Adrenal gland (tissue), 12 donors: Measurements from ENCODE around the gene ELL. TPM values are rescaled to one million over a fixed set of nuclear protein-coding genes. Genes with fewer than 3 reads are reported as not detected.
A peak's percentile ranks its signal among the peaks of the same experiment; 100 is the strongest.

Source experiments
- DNase-seq, 7 donors: peaks; one replicate each; pipeline ENCODE4 v3.0.0-alpha.2; 2019 to 2020
- H3K27ac ChIP-seq, 5 donors: fragments of 200-600 bp; sonication (generic) in 4 of 5; 1 replicate in 3 of 5; 2 replicates in 2 of 5; pipeline versions ENCODE4 v1.5.1 to v1.8.0; 2016 to 2020; ENCODE audit warnings: mild to moderate bottlenecking in 1 of 5
- H3K27me3 ChIP-seq: fragments of 200-600 bp; 2 replicates; pipeline ENCODE4 v1.8.0; 2021
- H3K36me3 ChIP-seq, 2 donors: fragments of 200-600 bp; replicated peaks in 1 of 2; 1 replicate in 1 of 2; 2 replicates in 1 of 2; pipeline versions ENCODE4 v1.5.1 to v1.8.0; 2018 to 2022
- H3K4me1 ChIP-seq, 2 donors: fragments of 200-600 bp; replicated peaks in 1 of 2; 1 replicate in 1 of 2; 2 replicates in 1 of 2; pipeline versions ENCODE4 v1.5.1 to v1.8.0; 2018 to 2021
- H3K4me3 ChIP-seq, 4 donors: fragments of 200-600 bp; sonication (generic) in 3 of 4; one replicate each; pipeline ENCODE4 v1.5.1; 2016 to 2018
- H3K9me3 ChIP-seq, 3 donors: fragments of 200-600 bp; sonication (generic) in 1 of 3; replicated peaks in 1 of 3; 1 replicate in 2 of 3; 2 replicates in 1 of 3; pipeline versions ENCODE4 v1.5.1 to v1.8.0; 2016 to 2021
- CTCF ChIP-seq, 6 experiments: fragments of 450-650 bp in 4 of 6; fragments of 200-600 bp in 2 of 6; sonication (generic) in 1 of 6; IDR thresholded peaks; 1 replicate in 5 of 6; 2 replicates in 1 of 6; pipeline versions ENCODE4 v1.5.1 to v1.8.0; 2016 to 2021; ENCODE audit warnings: antibody characterized with exemption in 6 of 6, mild to moderate bottlenecking in 2 of 6, moderate library complexity in 1 of 6
- POLR2A ChIP-seq, 2 donors: fragments of 450-650 bp; IDR thresholded peaks; one replicate each; pipeline ENCODE4 v1.6.1; 2017; ENCODE audit warnings: antibody characterized with exemption in 2 of 2, mild to moderate bottlenecking in 2 of 2, moderate library complexity in 1 of 2
- WGBS, 4 donors: extraction: QIAGEN DNeasy Blood & Tissue Kit in 2 of 4; methylation state at CpG; one replicate each; pipeline versions ENCODE4 v1.1.5 to v1.1.7; 2013 to 2017; 5-methylcytosine and 5-hydroxymethylcytosine counted together
- intact Hi-C, 2 donors: fragments of 100-400 bp; cut with DNase I; formaldehyde crosslinking; loops; one replicate each; pipeline versions ENCODE4 v1.14.1 to v1.15.0; 2022 to 2023
- polyA plus RNA-seq, 3 donors: library from polyadenylated mRNA; stranded (reverse); fragments of 200-250 nt in 2 of 3; fragments of 350-450 nt in 1 of 3; fragmentation: Illumina TruSeq in 1 of 3; extraction: RNeasy Lipid Tissue Mini Kit (QIAGEN cat#74804) in 1 of 3; gene quantifications; one replicate each; pipeline ENCODE4 v1.2.3, GENCODE V29; 2013 to 2014
- total RNA-seq, 9 donors: library from RNA; depleted of rRNA in 4 of 9; stranded (reverse); fragments of >200 nt in 4 of 9; fragments of 120-200 nt in 1 of 9; fragmentation: NEBNext Ultra II Directional in 1 of 9; extraction: Animal tissue kit (Norgen Biotek cat#: 25700) in 1 of 9; gene quantifications; one replicate each; pipeline versions ENCODE4 v1.1.0 to v1.2.4, GENCODE V29; 2013 to 2023
- donor health status: healthy with polysubstance abuse.
- donor health status: Bipolar disorder and iron deficiency.
- donor health status: DM: yes; HTN: yes; CAD: no.
- donor health status: DM: no; HTN: no; CAD: no.
- donor health status: DM: no; HTN: no; CAD: no.
- donor health status: DM: yes; HTN: yes; CAD: no.

The ELL gene
- total and polyA plus RNA-seq, 12 donors, result 1.8 to 28.3 (median 13.8) TPM

- DNase-seq, result no peak
- Histone ChIP-seq H3K4me1 (peaks cover 23 to 86% of the 10 kb centered on the region in 2 donors), H3K4me3 (no peak overlapping the region), H3K27me3 (no peaks in the 10 kb centered on the region), H3K36me3 (no peaks in the 10 kb centered on the region), H3K9me3 (no peaks in the 10 kb centered on the region), H3K27ac (peak overlapping the region in 1 of 5 donors; percentile 42)
- intact Hi-C loops, result no loop called here
- TF ChIP-seq POLR2A (IDR thresholded peaks at IDR 0.05), result no peak
- TF ChIP-seq CTCF (IDR thresholded peaks at IDR 0.05), result no peak
- 69 to 84% (median 80%) methylated on average over 4 of the region's 4 CpGs for WGBS, 4 donors
Measured at GRCh38 chr19:18496980-18497256, 25.0 kb downstream of the ELL start.

GRCh38 chr19:18496167-18496979 is 25.5 kb downstream of the ELL start:
- H3K4me1 ChIP-seq, result peaks cover 23 to 85% of the 10 kb centered on the region in 2 donors

GRCh38 chr19:18495204-18495911 is 26.5 kb downstream of the ELL start:
- intact Hi-C loops, result no loop called here
- WGBS, 4 donors, result 87 to 93% (median 92%) methylated on average over 3 to 14 of the region's 14 CpGs

More at GRCh38 chr19:18496167-18496979, 25.5 kb downstream of the ELL start:
- Histone ChIP-seq H3K27ac (peak overlapping the region in 2 of 5 donors; percentile 34 to 42), H3K9me3 (no peaks in the 10 kb centered on the region), H3K4me3 (no peak overlapping the region), H3K27me3 (no peaks in the 10 kb centered on the region), H3K36me3 (no peaks in the 10 kb centered on the region)
- DNase-seq, result no peak
- intact Hi-C loops, result no loop called here
- WGBS, 4 donors, result 66 to 75% (median 73%) methylated on average over 7 to 11 of the region's 11 CpGs
- TF ChIP-seq POLR2A (IDR thresholded peaks at IDR 0.05) (no peak), CTCF (IDR thresholded peaks at IDR 0.05) (no peak)

More at GRCh38 chr19:18495204-18495911, 26.5 kb downstream of the ELL start:
- no peaks in the 10 kb centered on the region for H3K27me3 ChIP-seq
- no peak for DNase-seq
- peak overlapping the region in 2 of 5 donors; percentile 34 to 41 for H3K27ac ChIP-seq
- H3K9me3 ChIP-seq, result no peaks in the 10 kb centered on the region
- no peaks in the 10 kb centered on the region for H3K36me3 ChIP-seq
- peaks cover 23 to 75% of the 10 kb centered on the region in 2 donors for H3K4me1 ChIP-seq
- TF ChIP-seq CTCF (IDR thresholded peaks at IDR 0.05) (no peak), POLR2A (IDR thresholded peaks at IDR 0.05) (no peak)
- no peak overlapping the region for H3K4me3 ChIP-seq
